Lower leg skin (tissue), 3 donors: ENCODE results near the gene BABAM1.

Experiments used
- CTCF ChIP-seq, 3 donors: fragments of 450-650 bp; IDR thresholded peaks; one replicate each; pipeline ENCODE4 v1.5.1; 2016; ENCODE audit warnings: antibody characterized with exemption in 3 of 3, mild to moderate bottlenecking in 3 of 3, moderate library complexity in 2 of 3
- POLR2A ChIP-seq, 2 donors: fragments of 450-650 bp; IDR thresholded peaks; one replicate each; pipeline ENCODE4 v1.6.1; 2016 to 2017; ENCODE audit warnings: antibody characterized with exemption in 2 of 2, mild to moderate bottlenecking in 1 of 2, moderate library complexity in 1 of 2

- no peak for TF ChIP-seq POLR2A (IDR thresholded peaks at IDR 0.05)
- TF ChIP-seq CTCF (IDR thresholded peaks at IDR 0.05) = no peak
Observed at GRCh38 chr19:17235300-17235970, 31.8 kb upstream of the BABAM1 start.
